Osteoblast (primary cell): ENCODE data around the gene ANKLE1. TPM values are rescaled to one million over a fixed set of nuclear protein-coding genes. Genes with fewer than 3 reads are reported as not detected.

ENCODE experiments used
- DNase-seq: peaks from one replicate; pipeline ENCODE4 v3.0.0; 2011; ENCODE audit warnings: low spot score, mixed read lengths; ENCODE audit not compliant: insufficient read length; ENCODE audit errors: missing footprints
- H2AFZ ChIP-seq: 2 replicates; pipeline ENCODE4 v1.6.0; 2011; ENCODE audit warnings: mild to moderate bottlenecking, low read length
- H3K27ac ChIP-seq: 2 replicates; pipeline ENCODE4 v1.5.1; 2011; ENCODE audit warnings: mild to moderate bottlenecking, low read depth, low read length, moderate library complexity
- H3K27me3 ChIP-seq: 2 replicates; pipeline ENCODE4 v1.6.0; 2012; ENCODE audit warnings: mild to moderate bottlenecking, control low read depth, inconsistent platforms, low read length, moderate library complexity; ENCODE audit not compliant: insufficient read depth
- H3K36me3 ChIP-seq: 2 replicates; pipeline ENCODE4 v1.5.1; 2011; ENCODE audit warnings: mild to moderate bottlenecking, low read length, control low read depth, moderate library complexity; ENCODE audit not compliant: insufficient read depth
- H3K4me1 ChIP-seq: 2 replicates; pipeline ENCODE4 v1.5.1; 2011; ENCODE audit warnings: mild to moderate bottlenecking, low read length, control low read depth, moderate library complexity; ENCODE audit not compliant: insufficient read depth
- H3K4me2 ChIP-seq: 2 replicates; pipeline ENCODE4 v1.6.0; 2011; ENCODE audit warnings: mild to moderate bottlenecking, low read length; ENCODE audit not compliant: insufficient read depth
- H3K4me3 ChIP-seq: fragments of 200-600 bp; sonication (generic); 3 replicates; pipeline ENCODE4 v1.5.1; 2012; ENCODE audit warnings: mild to moderate bottlenecking, low read length, inconsistent platforms; ENCODE audit not compliant: insufficient read depth
- H3K79me2 ChIP-seq: 2 replicates; pipeline ENCODE4 v1.6.0; 2012; ENCODE audit warnings: mild to moderate bottlenecking, low read length, control low read depth, inconsistent platforms; ENCODE audit not compliant: insufficient read depth
- H3K9me3 ChIP-seq: 2 replicates; pipeline ENCODE4 v1.5.1; 2011; ENCODE audit warnings: low read depth, low read length, control low read depth
- H4K20me1 ChIP-seq: 2 replicates; pipeline ENCODE4 v1.6.0; 2012; ENCODE audit warnings: mild to moderate bottlenecking, low read length, control low read depth; ENCODE audit not compliant: insufficient read depth
- CTCF ChIP-seq: IDR thresholded peaks from 2 replicates; pipeline ENCODE4 v1.5.1; 2011; ENCODE audit warnings: mild to moderate bottlenecking, low read depth, low read length, moderate library complexity; ENCODE audit errors: extremely low read depth
- total RNA-seq: library from RNA; depleted of rRNA; stranded (reverse); fragments of >200 nt; gene quantifications from 2 replicates; pipeline ENCODE4 v1.2.3, GENCODE V29; 2012

The ANKLE1 gene
- total RNA-seq, 1 donor, result not detected

GRCh38 chr19:17282488-17283125, 906 bp downstream of the ANKLE1 start:
- peak overlapping the region; percentile 84 for H3K4me2 ChIP-seq
- H3K4me3 ChIP-seq, result peak overlapping the region; percentile 65
- H2AFZ ChIP-seq, result peak overlapping the region; percentile 77
- H3K27ac ChIP-seq, result no peak overlapping the region
- H3K9me3 ChIP-seq, result no peaks in the 10 kb centered on the region
- H3K79me2 ChIP-seq, result no peaks in the 10 kb centered on the region
- peak; percentile 99 for DNase-seq
- peak; percentile 79 for TF ChIP-seq CTCF
- no peaks in the 10 kb centered on the region for H3K27me3 ChIP-seq
- H3K36me3 ChIP-seq, result no peaks in the 10 kb centered on the region
- H3K4me1 ChIP-seq, result peaks cover 7% of the 10 kb centered on the region
- H4K20me1 ChIP-seq, result peaks cover 3% of the 10 kb centered on the region

- H3K36me3 ChIP-seq, result no peaks in the 10 kb centered on the region
- H3K27me3 ChIP-seq, result no peaks in the 10 kb centered on the region
- H3K4me1 ChIP-seq, result peaks cover 7% of the 10 kb centered on the region
- H3K27ac ChIP-seq, result no peak overlapping the region
- peaks cover 3% of the 10 kb centered on the region for H4K20me1 ChIP-seq
- no peaks in the 10 kb centered on the region for H3K9me3 ChIP-seq
- H3K4me2 ChIP-seq, result no peak overlapping the region
- peak; percentile 26 for DNase-seq
- TF ChIP-seq CTCF, result no peak
- H2AFZ ChIP-seq, result no peak overlapping the region
- H3K4me3 ChIP-seq, result no peak overlapping the region
- H3K79me2 ChIP-seq, result no peaks in the 10 kb centered on the region
Observed at GRCh38 chr19:17283504-17283996, 1.8 kb downstream of the ANKLE1 start.

- no peak for TF ChIP-seq CTCF
- Histone ChIP-seq H3K27me3 (no peaks in the 10 kb centered on the region), H3K79me2 (no peaks in the 10 kb centered on the region), H3K4me2 (no peak overlapping the region), H3K27ac (no peak overlapping the region), H3K36me3 (no peaks in the 10 kb centered on the region), H3K9me3 (no peaks in the 10 kb centered on the region), H2AFZ (no peak overlapping the region), H4K20me1 (no peaks in the 10 kb centered on the region), H3K4me1 (peaks cover 7% of the 10 kb centered on the region), H3K4me3 (no peak overlapping the region)
- DNase-seq, result peak; percentile 52
Observed at GRCh38 chr19:17285415-17286135, 3.9 kb downstream of the ANKLE1 start.

- no peak overlapping the region for H3K4me2 ChIP-seq
- H3K27ac ChIP-seq, result no peak overlapping the region
- H2AFZ ChIP-seq, result no peak overlapping the region
- TF ChIP-seq CTCF, result no peak
- H3K36me3 ChIP-seq, result no peaks in the 10 kb centered on the region
- DNase-seq, result no peak
- no peaks in the 10 kb centered on the region for H3K9me3 ChIP-seq
- no peaks in the 10 kb centered on the region for H3K27me3 ChIP-seq
- H3K79me2 ChIP-seq, result no peaks in the 10 kb centered on the region
- no peaks in the 10 kb centered on the region for H4K20me1 ChIP-seq
- no peak overlapping the region for H3K4me3 ChIP-seq
- H3K4me1 ChIP-seq, result peaks cover 7% of the 10 kb centered on the region
Observed at GRCh38 chr19:17286263-17286662, 4.6 kb downstream of the ANKLE1 start.
